ENCODE data around the gene DNAJC1.

DNA sequence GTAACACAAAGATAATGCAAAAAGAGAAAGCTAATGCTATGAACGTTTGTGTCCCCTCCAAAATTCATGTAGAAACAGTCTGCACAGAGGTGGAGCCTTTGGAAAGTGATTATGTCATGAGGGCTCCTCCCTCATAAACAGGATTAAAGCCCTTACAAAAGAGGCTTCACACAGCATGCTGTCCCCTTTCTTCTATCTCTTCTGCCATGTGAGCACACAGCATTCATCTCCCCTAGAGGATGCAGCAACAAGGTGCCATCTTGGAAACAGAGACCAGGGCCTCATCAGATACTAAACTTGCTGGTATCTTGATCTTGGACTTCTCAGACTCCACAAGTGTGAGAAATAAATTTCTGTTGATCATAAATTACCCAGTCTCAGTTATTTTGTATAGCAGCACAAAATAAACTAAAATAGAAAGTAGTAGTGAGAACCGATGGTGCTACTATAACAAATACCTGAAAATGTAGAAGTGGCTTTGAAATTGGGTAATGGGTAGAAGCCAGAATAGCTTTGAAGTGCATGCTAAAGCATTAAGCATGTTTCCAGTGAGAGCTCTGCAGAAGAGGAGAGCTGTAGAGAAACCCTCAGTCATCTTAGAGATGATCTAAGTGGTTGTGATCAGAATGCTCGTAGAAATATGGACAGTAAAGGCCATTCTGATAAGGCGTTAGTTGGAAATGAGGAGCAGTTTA is 108.7 kb downstream of the DNAJC1 start:
- TF ChIP-seq, protein P1, sequence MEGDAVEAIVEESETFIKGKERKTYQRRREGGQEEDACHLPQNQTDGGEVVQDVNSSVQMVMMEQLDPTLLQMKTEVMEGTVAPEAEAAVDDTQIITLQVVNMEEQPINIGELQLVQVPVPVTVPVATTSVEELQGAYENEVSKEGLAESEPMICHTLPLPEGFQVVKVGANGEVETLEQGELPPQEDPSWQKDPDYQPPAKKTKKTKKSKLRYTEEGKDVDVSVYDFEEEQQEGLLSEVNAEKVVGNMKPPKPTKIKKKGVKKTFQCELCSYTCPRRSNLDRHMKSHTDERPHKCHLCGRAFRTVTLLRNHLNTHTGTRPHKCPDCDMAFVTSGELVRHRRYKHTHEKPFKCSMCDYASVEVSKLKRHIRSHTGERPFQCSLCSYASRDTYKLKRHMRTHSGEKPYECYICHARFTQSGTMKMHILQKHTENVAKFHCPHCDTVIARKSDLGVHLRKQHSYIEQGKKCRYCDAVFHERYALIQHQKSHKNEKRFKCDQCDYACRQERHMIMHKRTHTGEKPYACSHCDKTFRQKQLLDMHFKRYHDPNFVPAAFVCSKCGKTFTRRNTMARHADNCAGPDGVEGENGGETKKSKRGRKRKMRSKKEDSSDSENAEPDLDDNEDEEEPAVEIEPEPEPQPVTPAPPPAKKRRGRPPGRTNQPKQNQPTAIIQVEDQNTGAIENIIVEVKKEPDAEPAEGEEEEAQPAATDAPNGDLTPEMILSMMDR (conservative IDR thresholded peaks at IDR 0.05; ENCODE audit: low read depth, low read length) = no peak
- TF ChIP-seq RCOR1 (IDR thresholded peaks at IDR 0.05; ENCODE audit: insufficient replicate concordance, low read length) = no peak
- TF ChIP-seq POLR2A (IDR thresholded peaks at IDR 0.05; ENCODE audit: low read depth, low read length) = no peak
- no peak for TF ChIP-seq BHLHE40 (IDR thresholded peaks at IDR 0.05; ENCODE audit: low read depth, low read length)
- TF ChIP-seq RAD21 (IDR thresholded peaks at IDR 0.05; ENCODE audit: low read length) = no peak
- no peak for TF ChIP-seq RFX5 (IDR thresholded peaks at IDR 0.05; ENCODE audit: low read depth, low read length)
- TF ChIP-seq MAZ (IDR thresholded peaks at IDR 0.05; ENCODE audit: borderline replicate concordance, low read depth, low read length) = no peak
- TF ChIP-seq CEBPB (IDR thresholded peaks at IDR 0.05; ENCODE audit: low read depth, low read length) = no peak
- TF ChIP-seq MXI1 (IDR thresholded peaks at IDR 0.05; ENCODE audit: borderline replicate concordance, low read depth, low read length) = no peak
- no peak for TF ChIP-seq MAFK (IDR thresholded peaks at IDR 0.05; ENCODE audit: low read depth, low read length)
- TF ChIP-seq CHD1 (IDR thresholded peaks at IDR 0.05; ENCODE audit: low read depth, low read length) = no peak
- no peak for TF ChIP-seq SMC3 (IDR thresholded peaks at IDR 0.05; ENCODE audit: low read depth, low read length)

All from IMR-90 (cell line).